ENCODE data around the gene NR4A3.

- no peak for TF ChIP-seq CTCF (optimal IDR thresholded peaks at IDR 0.05 in 1 of 3, IDR thresholded peaks at IDR 0.05 in 1 of 3, conservative IDR thresholded peaks at IDR 0.05 in 1 of 3; ENCODE audit: extremely low read depth in 1 of 3, insufficient read depth in 2 of 3, low read length in 3 of 3)
- TF ChIP-seq EZH2 (IDR thresholded peaks at IDR 0.05; ENCODE audit: low read length), result no peak
These were observed 42.3 kb downstream of the NR4A3 start for GRCh38 chr9:99863955-99864354.

Data from keratinocyte (primary cell).